GM12892 (cell line): ENCODE data around the gene EFCAB13.
A peak's percentile ranks its signal among the peaks of the same experiment; 100 is the strongest.

Source experiments
- DNase-seq: peaks from one replicate; pipeline ENCODE4 v3.0.0; 2011; ENCODE audit not compliant: insufficient read length
- FAIRE-seq: peaks from 2 replicates; lab custom pipeline; 2011; peaks lifted over from hg19 to GRCh38; lab: Jason Lieb, UNC
- POLR2A ChIP-seq: IDR thresholded peaks from 2 replicates; pipeline ENCODE4 v1.6.1; 2011; ENCODE audit warnings: low read depth, low read length, control low read depth
- POLR2AphosphoS5 ChIP-seq: IDR thresholded peaks from 2 replicates; pipeline ENCODE4 v1.6.1; 2011; ENCODE audit warnings: low read depth, low read length, control low read depth
- TAF1 ChIP-seq: IDR thresholded peaks from 2 replicates; pipeline ENCODE4 v1.6.1; 2011; ENCODE audit warnings: low read depth, mild to moderate bottlenecking, control low read depth, low read length, borderline replicate concordance

The EFCAB13 gene

GRCh38 chr17:47315451-47316266 lies 8.1 kb upstream of the EFCAB13 start:
- peak; percentile 62 for FAIRE-seq
- no peak for DNase-seq
- TF ChIP-seq POLR2A (no peak), TAF1 (no peak), POLR2AphosphoS5 (no peak)

- DNase-seq (no peak), FAIRE-seq (no peak)
- TF ChIP-seq POLR2A = no peak
- no peak for TF ChIP-seq TAF1
- TF ChIP-seq POLR2AphosphoS5 = no peak
Measured at GRCh38 chr17:47316311-47316710, 7.4 kb upstream of the EFCAB13 start.

- FAIRE-seq (no peak), DNase-seq (no peak)
- TF ChIP-seq POLR2AphosphoS5 = no peak
- TF ChIP-seq TAF1 = no peak
- no peak for TF ChIP-seq POLR2A
Measured at GRCh38 chr17:47317119-47317518, 6.6 kb upstream of the EFCAB13 start.

GRCh38 chr17:47318197-47318918 lies 5.4 kb upstream of the EFCAB13 start:
- TF ChIP-seq TAF1 = no peak
- no peak for TF ChIP-seq POLR2A
- TF ChIP-seq POLR2AphosphoS5 = no peak
- DNase-seq = no peak
- no peak for FAIRE-seq

- TF ChIP-seq POLR2A (no peak), POLR2AphosphoS5 (no peak), TAF1 (no peak)
- DNase-seq (no peak), FAIRE-seq (no peak)
Measured at GRCh38 chr17:47320879-47321502, 2.8 kb upstream of the EFCAB13 start.

- peak; percentile 83 for FAIRE-seq
Measured at GRCh38 chr17:47324224-47325020, 667 bp downstream of the EFCAB13 start.

GRCh38 chr17:47325176-47325575 lies 1.4 kb downstream of the EFCAB13 start:
- DNase-seq = no peak
- FAIRE-seq = no peak
- no peak for TF ChIP-seq POLR2A
- no peak for TF ChIP-seq TAF1

More at GRCh38 chr17:47324224-47325020, 667 bp downstream of the EFCAB13 start:
- peak; percentile 72; the same call in 1 of the 2 replicates for TF ChIP-seq POLR2AphosphoS5
- TF ChIP-seq POLR2A = peak; percentile 18
- no peak for TF ChIP-seq TAF1
- DNase-seq = no peak

GRCh38 chr17:47330548-47330947 lies 6.8 kb downstream of the EFCAB13 start:
- no peak for FAIRE-seq
- TF ChIP-seq TAF1 = no peak
- no peak for TF ChIP-seq POLR2A
- TF ChIP-seq POLR2AphosphoS5 = no peak

GRCh38 chr17:47332287-47332686 lies 8.5 kb downstream of the EFCAB13 start:
- DNase-seq (no peak), FAIRE-seq (no peak)
- TF ChIP-seq POLR2A (no peak), TAF1 (no peak), POLR2AphosphoS5 (no peak)

More at GRCh38 chr17:47330548-47330947, 6.8 kb downstream of the EFCAB13 start:
- DNase-seq = no peak

- FAIRE-seq (no peak), DNase-seq (no peak)
- no peak for TF ChIP-seq POLR2AphosphoS5
- TF ChIP-seq TAF1 = no peak
- TF ChIP-seq POLR2A = no peak
Measured at GRCh38 chr17:47335101-47335936, 11.6 kb downstream of the EFCAB13 start.
